Activated CD4-positive, alpha-beta T cell treated with anti-CD3 and anti-CD28 coated beads, Interleukin-2, amount 10 ng/mL, durations not matched to agents 24 days and 14 days (primary cell): ENCODE results near the gene TESMIN. TPM values are rescaled to one million over a fixed set of nuclear protein-coding genes. Genes with fewer than 3 reads are reported as not detected.

Source experiments
- DNase-seq: peaks from one replicate; pipeline ENCODE4 v3.0.0; 2022
- H3K27ac Mint-ChIP-seq: one replicate; pipeline ENCODE4 v1.8.0; 2022; ENCODE audit warnings: mild to moderate bottlenecking, mixed read lengths
- H3K27me3 Mint-ChIP-seq: one replicate; pipeline ENCODE4 v1.8.0; 2022; ENCODE audit warnings: mixed read lengths
- H3K36me3 Mint-ChIP-seq: one replicate; pipeline ENCODE4 v1.8.0; 2022; ENCODE audit warnings: low read depth, mild to moderate bottlenecking, mixed read lengths
- H3K4me1 Mint-ChIP-seq: one replicate; pipeline ENCODE4 v1.8.0; 2021; ENCODE audit warnings: mixed read lengths
- H3K4me3 Mint-ChIP-seq: one replicate; pipeline ENCODE4 v1.8.0; 2022; ENCODE audit warnings: mild to moderate bottlenecking, moderate library complexity, mixed read lengths
- H3K9me3 Mint-ChIP-seq: one replicate; pipeline ENCODE4 v1.8.0; 2021; ENCODE audit warnings: mixed read lengths
- intact Hi-C: fragments of 100-400 bp; cut with micrococcal nuclease; formaldehyde crosslinking; loops from one replicate; pipeline ENCODE4 v1.15.1; 2023
- total RNA-seq: library from RNA; stranded (reverse); gene quantifications from 2 replicates; pipeline ENCODE4 v1.2.3, GENCODE V29; 2022

Gene TESMIN
- total RNA-seq, 1 donor from 2014 or later, result 1.4 TPM

GRCh38 chr11:68714060-68714856 lies 37.1 kb downstream of the TESMIN start:
- no peak for DNase-seq
- Mint-ChIP-seq H3K9me3 (no peaks in the 10 kb centered on the region), H3K27me3 (peaks cover 3% of the 10 kb centered on the region), H3K4me3 (no peak overlapping the region), H3K36me3 (no peaks in the 10 kb centered on the region), H3K27ac (no peak overlapping the region), H3K4me1 (no peaks in the 10 kb centered on the region)
- intact Hi-C loops, result no loop called here

GRCh38 chr11:68711114-68711513 lies 40.2 kb downstream of the TESMIN start:
- Mint-ChIP-seq H3K36me3 (no peaks in the 10 kb centered on the region), H3K4me1 (no peaks in the 10 kb centered on the region), H3K27me3 (no peaks in the 10 kb centered on the region), H3K9me3 (no peaks in the 10 kb centered on the region), H3K27ac (no peak overlapping the region), H3K4me3 (no peak overlapping the region)
- intact Hi-C loops, result no loop called here
- DNase-seq, result no peak

- no peak for DNase-seq
- H3K27me3 Mint-ChIP-seq, result no peaks in the 10 kb centered on the region
- no peak overlapping the region for H3K4me3 Mint-ChIP-seq
- H3K9me3 Mint-ChIP-seq, result no peaks in the 10 kb centered on the region
- H3K36me3 Mint-ChIP-seq, result no peaks in the 10 kb centered on the region
- H3K4me1 Mint-ChIP-seq, result no peaks in the 10 kb centered on the region
- intact Hi-C loops, result no loop called here
- no peak overlapping the region for H3K27ac Mint-ChIP-seq
Measured at GRCh38 chr11:68710409-68710808, 40.9 kb downstream of the TESMIN start.

GRCh38 chr11:68709062-68709461 lies 42.3 kb downstream of the TESMIN start:
- no peak overlapping the region for H3K4me3 Mint-ChIP-seq
- no peaks in the 10 kb centered on the region for H3K36me3 Mint-ChIP-seq
- H3K27ac Mint-ChIP-seq, result no peak overlapping the region
- no peak for DNase-seq
- H3K9me3 Mint-ChIP-seq, result no peaks in the 10 kb centered on the region
- intact Hi-C loops, result no loop called here
- H3K4me1 Mint-ChIP-seq, result no peaks in the 10 kb centered on the region
- H3K27me3 Mint-ChIP-seq, result no peaks in the 10 kb centered on the region

- no peak overlapping the region for H3K27ac Mint-ChIP-seq
Measured at GRCh38 chr11:68707527-68707926, 43.8 kb downstream of the TESMIN start.

GRCh38 chr11:68704887-68705286 lies 46.4 kb downstream of the TESMIN start:
- no peak for DNase-seq
- intact Hi-C loops, result no loop called here
- H3K9me3 Mint-ChIP-seq, result no peaks in the 10 kb centered on the region
- H3K36me3 Mint-ChIP-seq, result no peaks in the 10 kb centered on the region
- H3K4me3 Mint-ChIP-seq, result no peak overlapping the region
- no peak overlapping the region for H3K27ac Mint-ChIP-seq
- no peaks in the 10 kb centered on the region for H3K4me1 Mint-ChIP-seq
- H3K27me3 Mint-ChIP-seq, result peaks cover 20% of the 10 kb centered on the region

More at GRCh38 chr11:68707527-68707926, 43.8 kb downstream of the TESMIN start:
- DNase-seq, result no peak
- H3K36me3 Mint-ChIP-seq, result no peaks in the 10 kb centered on the region
- no peak overlapping the region for H3K4me3 Mint-ChIP-seq
- no peaks in the 10 kb centered on the region for H3K9me3 Mint-ChIP-seq
- peaks cover 8% of the 10 kb centered on the region for H3K27me3 Mint-ChIP-seq
- intact Hi-C loops, result no loop called here
- H3K4me1 Mint-ChIP-seq, result no peaks in the 10 kb centered on the region

GRCh38 chr11:68698993-68699392 lies 52.3 kb downstream of the TESMIN start:
- intact Hi-C loops, result no loop called here
- Mint-ChIP-seq H3K27me3 (peaks cover 39% of the 10 kb centered on the region), H3K36me3 (no peaks in the 10 kb centered on the region), H3K4me3 (no peak overlapping the region), H3K9me3 (peaks cover 5% of the 10 kb centered on the region), H3K4me1 (no peaks in the 10 kb centered on the region), H3K27ac (no peak overlapping the region)
- DNase-seq, result no peak

- intact Hi-C loops, result no loop called here
- peaks cover 31% of the 10 kb centered on the region for H3K27me3 Mint-ChIP-seq
- no peaks in the 10 kb centered on the region for H3K36me3 Mint-ChIP-seq
- H3K9me3 Mint-ChIP-seq, result peaks cover 5% of the 10 kb centered on the region
- H3K27ac Mint-ChIP-seq, result no peak overlapping the region
- DNase-seq, result no peak
- peaks cover 8% of the 10 kb centered on the region for H3K4me1 Mint-ChIP-seq
- H3K4me3 Mint-ChIP-seq, result no peak overlapping the region
Measured at GRCh38 chr11:68695531-68695930, 55.8 kb downstream of the TESMIN start.

GRCh38 chr11:68694431-68695297 lies 56.7 kb downstream of the TESMIN start:
- H3K4me1 Mint-ChIP-seq, result peaks cover 15% of the 10 kb centered on the region
- H3K9me3 Mint-ChIP-seq, result peaks cover 5% of the 10 kb centered on the region
- no peak overlapping the region for H3K4me3 Mint-ChIP-seq
- H3K27ac Mint-ChIP-seq, result no peak overlapping the region
- no peak for DNase-seq
- no peaks in the 10 kb centered on the region for H3K36me3 Mint-ChIP-seq
- intact Hi-C loops, result no loop called here
- H3K27me3 Mint-ChIP-seq, result peaks cover 37% of the 10 kb centered on the region

GRCh38 chr11:68693484-68693882 lies 57.8 kb downstream of the TESMIN start:
- H3K9me3 Mint-ChIP-seq, result peaks cover 5% of the 10 kb centered on the region

GRCh38 chr11:68692871-68693483 lies 58.3 kb downstream of the TESMIN start:
- Mint-ChIP-seq H3K27ac (no peak overlapping the region), H3K4me1 (peaks cover 15% of the 10 kb centered on the region), H3K4me3 (no peak overlapping the region), H3K36me3 (no peaks in the 10 kb centered on the region), H3K27me3 (peaks cover 45% of the 10 kb centered on the region), H3K9me3 (peaks cover 5% of the 10 kb centered on the region)
- no peak for DNase-seq
- intact Hi-C loops, result no loop called here

More at GRCh38 chr11:68693484-68693882, 57.8 kb downstream of the TESMIN start:
- peaks cover 43% of the 10 kb centered on the region for H3K27me3 Mint-ChIP-seq
- no peaks in the 10 kb centered on the region for H3K36me3 Mint-ChIP-seq
- H3K27ac Mint-ChIP-seq, result no peak overlapping the region
- no peak for DNase-seq
- intact Hi-C loops, result no loop called here
- H3K4me1 Mint-ChIP-seq, result peaks cover 15% of the 10 kb centered on the region
- H3K4me3 Mint-ChIP-seq, result no peak overlapping the region

- Mint-ChIP-seq H3K4me3 (no peak overlapping the region), H3K9me3 (peaks cover 5% of the 10 kb centered on the region), H3K36me3 (no peaks in the 10 kb centered on the region), H3K4me1 (peaks cover 15% of the 10 kb centered on the region), H3K27me3 (peaks cover 48% of the 10 kb centered on the region), H3K27ac (no peak overlapping the region)
- DNase-seq, result no peak
- intact Hi-C loops, result no loop called here
Measured at GRCh38 chr11:68692115-68692514, 59.2 kb downstream of the TESMIN start.

- H3K4me1 Mint-ChIP-seq, result peaks cover 15% of the 10 kb centered on the region
- H3K27ac Mint-ChIP-seq, result no peak overlapping the region
- H3K36me3 Mint-ChIP-seq, result no peaks in the 10 kb centered on the region
- H3K4me3 Mint-ChIP-seq, result no peak overlapping the region
- intact Hi-C loops, result no loop called here
- no peak for DNase-seq
- peaks cover 5% of the 10 kb centered on the region for H3K9me3 Mint-ChIP-seq
- H3K27me3 Mint-ChIP-seq, result peaks cover 51% of the 10 kb centered on the region
Measured at GRCh38 chr11:68691402-68691784, 59.9 kb downstream of the TESMIN start.
